Cortex of kidney (tissue), 1 donor: ENCODE data around the gene SLC46A3.
"Not testable (repeated sequence)": the region's sequence is repeated elsewhere in the genome, so short reads cannot be mapped to it uniquely, and the experiment has no call there.

Experiments
- DNase-seq: peaks from one replicate; lab custom pipeline; 2025; lab: John Stamatoyannopoulos, UW

Gene SLC46A3

GRCh38 chr13:28730762-28731161 is 12.0 kb upstream of the SLC46A3 start:
- DNase-seq, result no peak

- no peak for DNase-seq
Observed at GRCh38 chr13:28729541-28729940, 10.8 kb upstream of the SLC46A3 start.

DNA sequence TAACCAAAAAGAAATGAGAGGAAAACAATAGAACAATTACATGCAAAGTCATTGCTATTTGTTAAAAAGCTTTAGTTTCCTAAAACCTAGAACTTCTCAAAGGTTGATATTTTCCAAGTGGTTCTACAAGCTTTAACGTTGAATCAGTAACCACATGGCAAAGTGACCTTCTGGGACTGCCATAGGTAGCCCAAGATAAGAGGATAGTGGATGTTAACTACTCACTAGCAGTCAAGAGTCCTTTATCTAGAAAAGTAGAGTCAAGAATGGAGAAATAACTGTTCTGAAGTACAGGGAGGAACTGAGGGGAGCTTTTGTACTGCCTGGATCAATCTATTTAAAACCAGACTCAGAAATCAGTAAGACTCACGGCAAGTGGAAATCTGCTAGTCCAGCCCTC is 9.9 kb upstream of the SLC46A3 start:
- no peak for DNase-seq

- DNase-seq, result no peak
Observed at GRCh38 chr13:28725046-28725610, 6.4 kb upstream of the SLC46A3 start.

DNA sequence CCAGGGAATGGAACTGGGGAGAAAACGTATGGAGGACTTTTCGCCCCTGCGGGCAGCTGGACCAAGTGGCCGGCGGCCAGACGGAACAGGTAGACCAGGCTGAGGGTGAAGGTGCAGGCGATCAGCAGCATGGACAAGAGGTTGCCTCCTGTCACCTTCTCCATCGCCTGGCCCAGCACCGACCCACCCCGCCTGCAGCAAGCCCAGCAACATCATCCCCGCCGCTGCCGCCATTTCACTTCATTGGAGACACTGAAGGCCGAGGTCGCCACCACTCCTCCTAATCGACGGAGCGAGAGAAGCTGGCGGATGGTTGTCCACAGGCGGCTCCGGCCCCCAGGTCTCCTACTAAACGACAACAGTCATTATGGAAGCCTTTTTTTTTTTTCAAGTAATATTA is 5.0 kb upstream of the SLC46A3 start:
- no peak for DNase-seq

DNA sequence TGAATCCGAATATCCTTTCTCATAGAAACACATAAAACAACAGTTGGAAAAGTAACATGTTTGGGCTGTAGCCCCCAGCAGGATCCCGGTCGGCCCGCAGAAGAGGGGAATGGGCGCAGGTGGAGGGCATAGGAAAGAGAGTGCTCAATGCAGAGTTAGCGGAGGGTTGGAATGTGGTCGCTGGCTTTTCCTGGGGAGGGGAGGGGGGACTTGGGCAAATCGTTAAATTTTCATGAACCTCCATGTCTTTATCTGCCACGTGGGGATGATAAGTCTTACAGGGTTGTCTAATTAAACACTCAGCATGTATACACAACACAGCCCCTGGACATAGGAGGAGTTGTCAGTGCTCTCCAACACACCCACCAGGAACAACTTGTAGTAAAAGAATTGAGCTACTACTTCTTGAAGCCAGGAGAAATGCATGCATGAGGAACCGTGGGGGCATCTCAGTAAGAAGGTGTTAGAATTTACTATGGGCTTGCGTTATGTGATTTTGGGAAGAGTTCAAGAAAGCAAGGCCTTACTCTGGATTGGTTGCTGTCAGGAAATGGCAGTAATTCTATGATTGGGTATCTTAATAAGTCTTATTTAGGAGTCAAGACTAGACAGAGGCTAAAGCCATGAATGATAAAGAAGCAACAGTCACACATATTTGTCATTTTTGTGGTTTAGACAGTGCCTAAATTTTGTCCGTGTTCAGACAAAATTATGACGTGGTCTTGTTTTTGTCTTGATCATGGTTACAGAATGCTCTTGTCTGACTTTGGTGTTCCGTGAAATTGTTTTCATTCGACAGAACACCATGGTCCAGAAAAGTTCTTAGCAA is 671 bp upstream of the SLC46A3 start:
- peak; percentile 40 for DNase-seq

DNA sequence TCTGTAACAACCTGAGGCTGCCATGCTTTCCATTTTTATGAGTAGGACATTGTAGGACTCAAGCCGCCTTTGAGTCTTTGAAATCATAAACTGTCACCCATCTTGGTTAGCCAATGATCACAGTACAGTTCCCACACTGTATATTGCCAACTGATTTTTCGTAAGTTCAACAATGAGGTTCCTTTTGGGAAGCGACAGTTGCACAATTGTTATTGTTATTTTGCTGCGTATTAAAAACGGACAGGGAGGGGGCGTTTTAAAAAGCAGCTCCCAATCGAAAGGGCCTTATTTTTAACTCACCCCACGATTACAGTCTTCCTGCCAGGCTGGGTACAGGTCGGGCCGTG is 601 bp downstream of the SLC46A3 start:
- no peak for DNase-seq

GRCh38 chr13:28717170-28717569 is 1.6 kb downstream of the SLC46A3 start:
- no peak for DNase-seq

GRCh38 chr13:28716511-28716910 is 2.3 kb downstream of the SLC46A3 start:
- no peak for DNase-seq

DNA sequence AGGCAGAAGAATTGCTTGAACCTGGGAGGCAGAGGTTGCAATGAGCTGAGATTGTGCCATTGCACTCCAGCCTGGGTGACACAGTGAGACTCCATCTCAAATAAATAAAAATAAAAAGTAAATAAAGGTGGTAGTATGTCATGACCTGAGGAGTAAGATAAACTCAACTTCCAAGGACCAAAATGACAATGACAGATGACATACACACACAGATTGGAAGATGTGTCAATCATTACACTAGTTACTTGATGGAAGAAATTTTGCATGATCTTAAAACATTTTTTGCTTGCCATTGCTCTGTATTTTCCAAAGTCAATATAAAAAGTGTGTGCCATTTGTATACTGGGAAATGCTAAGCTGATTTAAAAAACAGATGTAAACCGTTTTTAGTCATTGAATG is 4.1 kb downstream of the SLC46A3 start:
- no peak for DNase-seq

- DNase-seq, result no peak
Observed at GRCh38 chr13:28710161-28710560, 8.6 kb downstream of the SLC46A3 start.

GRCh38 chr13:28707629-28708427 is 10.9 kb downstream of the SLC46A3 start:
- DNase-seq, result no peak

- DNase-seq, result no peak
Observed at GRCh38 chr13:28705461-28706083, 13.2 kb downstream of the SLC46A3 start.

DNA sequence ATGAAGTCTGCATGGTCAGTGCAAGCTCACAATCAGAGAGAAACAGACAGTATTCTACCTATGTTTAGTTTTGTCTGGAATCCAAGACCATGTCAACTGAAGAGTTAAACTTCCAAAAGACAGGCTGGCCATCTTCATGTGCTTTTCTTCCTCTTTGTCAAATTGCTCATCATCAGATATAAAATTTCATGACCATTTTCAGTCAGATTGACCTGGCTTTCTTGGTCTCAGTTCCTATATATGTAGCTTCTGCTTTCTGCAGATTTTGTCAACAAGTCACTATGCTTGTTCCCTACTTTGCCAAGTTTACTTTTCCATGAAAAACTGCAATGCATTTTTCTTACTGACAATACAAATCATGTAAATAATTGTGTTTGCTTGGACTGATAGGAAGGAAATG is 13.9 kb downstream of the SLC46A3 start:
- DNase-seq, result no peak

DNA sequence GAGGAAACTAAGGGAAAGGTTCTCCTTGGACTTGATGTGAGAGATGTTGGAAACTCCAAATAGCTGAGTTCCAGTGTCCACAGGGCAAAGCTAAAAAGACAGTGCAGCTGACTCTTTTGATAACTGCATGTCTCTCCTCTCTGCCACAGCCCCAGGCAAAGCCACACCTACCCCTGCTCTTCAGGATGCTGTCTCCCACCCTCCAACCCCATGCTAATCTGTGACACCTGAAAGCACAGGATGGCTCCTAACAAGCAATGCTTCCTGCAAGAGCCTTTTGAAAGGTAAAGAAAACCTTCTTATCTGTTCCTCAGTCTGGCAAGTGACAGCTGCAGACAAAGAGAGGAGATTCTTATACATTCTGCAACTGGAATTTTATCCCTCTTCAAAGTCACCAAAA is 14.5 kb downstream of the SLC46A3 start:
- DNase-seq, result no peak

GRCh38 chr13:28699246-28699645 is 19.5 kb downstream of the SLC46A3 start:
- no peak for DNase-seq

DNA sequence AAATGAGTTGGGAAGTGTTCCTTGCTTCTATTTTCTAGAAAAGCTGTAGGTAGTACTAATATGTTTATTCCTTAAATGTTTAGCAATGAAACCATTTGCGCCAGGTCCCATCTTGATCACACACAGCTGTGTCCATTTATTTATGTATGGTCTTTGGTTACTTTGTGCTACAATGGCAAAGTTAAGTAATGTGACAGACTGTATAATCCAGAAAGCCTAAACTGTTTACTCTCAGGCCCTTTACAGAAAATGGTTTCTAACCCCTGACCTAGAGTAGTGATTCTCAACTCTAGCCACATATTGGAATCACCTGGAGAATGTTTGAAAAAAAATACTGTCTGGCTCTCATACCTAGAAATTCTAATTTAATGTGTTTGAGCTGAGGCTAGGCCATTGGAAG is 21.3 kb downstream of the SLC46A3 start:
- no peak for DNase-seq

DNA sequence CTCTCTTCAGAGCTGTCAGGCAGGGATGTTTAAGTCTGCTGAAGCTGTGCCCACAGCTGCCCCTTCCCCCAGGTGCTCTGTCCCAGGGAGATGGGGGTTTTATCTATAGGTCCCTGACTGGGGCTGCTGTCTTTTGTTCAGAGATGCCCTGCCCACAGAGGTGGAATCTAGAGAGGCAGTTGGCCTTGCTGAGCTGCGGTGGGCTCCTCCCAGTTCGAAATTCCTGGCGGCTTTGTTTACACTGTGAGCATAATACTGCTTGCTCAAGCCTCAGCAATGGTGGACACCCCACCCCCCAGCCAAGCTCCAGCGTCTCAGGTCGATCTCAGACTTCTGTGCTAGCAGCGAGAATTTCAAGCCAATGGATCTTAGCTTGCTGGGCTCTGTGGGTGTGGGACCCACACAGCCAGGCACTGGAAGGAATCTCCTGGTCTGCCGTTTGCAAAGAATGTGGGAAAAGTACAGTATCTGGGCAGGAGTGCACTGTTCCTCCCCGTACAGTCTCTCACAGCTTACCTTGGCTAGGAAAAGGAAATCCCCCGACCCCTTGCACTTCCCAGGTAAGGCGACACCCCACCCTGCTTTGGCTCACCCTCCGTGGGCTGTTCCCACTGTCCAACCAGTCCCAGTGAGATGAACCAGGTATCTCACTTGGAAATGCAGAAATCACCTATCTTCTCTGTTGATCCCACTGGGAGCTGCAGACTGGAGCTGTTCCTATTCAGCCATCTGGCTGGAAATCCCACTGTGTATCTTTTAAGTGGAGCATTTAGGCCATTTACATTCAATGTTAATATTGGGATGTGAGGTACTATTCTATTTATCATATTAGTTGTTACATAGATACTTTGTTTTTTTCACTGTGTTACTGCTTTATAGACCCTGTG is 24.9 kb downstream of the SLC46A3 start:
- DNase-seq, result not testable (repeated sequence)

DNA sequence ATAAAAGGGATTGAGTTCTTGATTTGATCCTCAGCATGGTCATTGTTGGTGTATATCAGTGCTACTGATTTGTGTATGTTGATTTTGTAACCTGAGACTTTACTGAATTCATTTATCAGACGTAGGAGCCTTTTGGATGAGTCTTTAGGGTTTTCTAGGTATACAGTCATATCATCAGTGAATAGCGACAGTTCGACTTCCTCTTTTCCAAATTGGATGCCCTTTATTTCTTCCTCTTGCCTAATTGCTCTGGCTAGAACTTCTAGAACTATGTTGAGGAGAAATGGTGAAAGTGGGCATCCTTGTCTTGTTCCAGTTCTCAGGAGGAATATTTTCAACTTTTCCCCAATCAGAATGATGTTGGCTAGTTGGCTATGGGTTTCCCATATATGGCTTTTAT is 32.9 kb downstream of the SLC46A3 start:
- no peak for DNase-seq

- DNase-seq, result no peak
Observed at GRCh38 chr13:28685114-28685513, 33.7 kb downstream of the SLC46A3 start.

- no peak for DNase-seq
Observed at GRCh38 chr13:28684257-28684656, 34.5 kb downstream of the SLC46A3 start.

- DNase-seq, result not testable (repeated sequence)
Observed at GRCh38 chr13:28683169-28683568, 35.6 kb downstream of the SLC46A3 start.
